ENCODE data around the gene LAMC3.

DNA sequence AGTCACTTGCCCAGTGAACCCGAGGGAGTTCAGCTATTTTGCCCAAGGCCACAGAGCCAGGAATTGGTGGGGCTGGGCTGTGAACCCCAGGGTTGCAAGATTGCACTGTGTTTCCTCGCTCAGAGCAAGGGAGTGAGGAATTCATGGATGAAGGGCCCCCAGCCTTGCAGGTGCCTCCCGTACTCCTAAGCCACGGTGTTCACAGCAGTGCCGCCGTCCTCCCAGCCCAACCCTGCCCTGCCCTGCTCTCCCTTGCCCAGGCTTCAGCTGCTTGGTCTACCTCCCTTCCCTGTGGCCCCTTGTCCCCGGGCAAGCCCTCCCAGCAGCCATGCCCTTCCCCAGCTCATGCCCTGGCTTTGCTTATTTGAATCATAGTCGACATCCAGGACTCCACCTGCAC, 6.1 kb downstream of the LAMC3 start:
- no peak for TF ChIP-seq POLR2A (IDR thresholded peaks at IDR 0.05; ENCODE audit: low read length)
- no peak for TF ChIP-seq GATA1 (IDR thresholded peaks at IDR 0.05; ENCODE audit: low read depth, low read length)

Measured in erythroblast (primary cell).